ENCODE results near the gene PCDHB8. TPM values are rescaled to one million over a fixed set of nuclear protein-coding genes. Genes with fewer than 3 reads are reported as not detected.
A peak's percentile ranks its signal among the peaks of the same experiment; 100 is the strongest.
"Not testable (repeated sequence)": the region's sequence is repeated elsewhere in the genome, so short reads cannot be mapped to it uniquely, and the experiment has no call there.

PCDHB8 gene
- total and polyA plus RNA-seq, 3 experiments from 2014 or later = not detected

DNA sequence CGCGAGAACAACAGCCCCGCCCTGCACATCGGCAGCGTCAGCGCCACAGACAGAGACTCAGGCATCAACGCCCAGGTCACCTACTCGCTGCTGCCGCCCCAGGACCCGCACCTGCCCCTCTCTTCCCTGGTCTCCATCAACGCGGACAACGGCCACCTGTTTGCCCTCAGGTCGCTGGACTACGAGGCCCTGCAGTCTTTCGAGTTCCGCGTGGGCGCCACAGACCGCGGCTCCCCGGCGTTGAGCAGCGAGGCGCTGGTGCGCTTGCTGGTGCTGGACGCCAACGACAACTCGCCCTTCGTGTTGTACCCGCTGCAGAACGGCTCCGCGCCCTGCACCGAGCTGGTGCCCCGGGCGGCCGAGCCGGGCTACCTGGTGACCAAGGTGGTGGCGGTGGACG is 26.0 kb upstream of the PCDHB8 start:
- POLR2A ChIA-PET; CTCF ChIA-PET; H3K36me3 Mint-ChIP-seq; H3K27me3 ChIP-seq (ENCODE audit: insufficient read depth, low read length, poor library complexity, severe bottlenecking); DNase-seq; H3K4me3 Mint-ChIP-seq; H3K4me1 Mint-ChIP-seq; H3K9me3 ChIP-seq (ENCODE audit: low read length); H3K27ac ChIP-seq (ENCODE audit: low read depth, low read length); H3K36me3 ChIP-seq (ENCODE audit: insufficient read depth, low read length); H3K27ac Mint-ChIP-seq; H3K4me3 ChIP-seq (ENCODE audit: low read length); H3K4me1 ChIP-seq (ENCODE audit: insufficient read depth, low read length): not testable (repeated sequence)
- Mint-ChIP-seq H3K27me3 (peaks cover 12 to 46% of the 10 kb centered on the region in 2 donors), H3K9me3 (peaks cover 18 to 31% (median 24%) of the 10 kb centered on the region in 5 donors)

DNA sequence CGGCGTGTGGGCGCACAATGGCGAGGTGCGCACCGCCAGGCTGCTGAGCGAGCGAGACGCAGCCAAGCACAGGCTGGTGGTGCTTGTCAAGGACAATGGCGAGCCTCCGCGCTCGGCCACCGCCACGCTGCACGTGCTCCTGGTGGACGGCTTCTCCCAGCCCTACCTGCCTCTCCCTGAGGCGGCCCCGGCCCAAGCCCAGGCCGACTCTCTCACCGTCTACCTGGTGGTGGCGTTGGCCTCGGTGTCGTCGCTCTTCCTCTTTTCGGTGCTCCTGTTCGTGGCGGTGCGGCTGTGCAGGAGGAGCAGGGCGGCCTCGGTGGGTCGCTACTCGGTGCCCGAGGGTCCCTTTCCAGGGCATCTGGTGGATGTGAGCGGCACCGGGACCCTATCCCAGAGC is 25.5 kb upstream of the PCDHB8 start:
- H3K27ac ChIP-seq (ENCODE audit: low read depth, low read length); POLR2A ChIA-PET; H3K27ac Mint-ChIP-seq; CTCF ChIA-PET; H3K27me3 ChIP-seq (ENCODE audit: insufficient read depth, low read length, poor library complexity, severe bottlenecking); DNase-seq; H3K4me1 ChIP-seq (ENCODE audit: insufficient read depth, low read length); H3K9me3 ChIP-seq (ENCODE audit: low read length); H3K4me3 Mint-ChIP-seq; H3K36me3 Mint-ChIP-seq; H3K4me1 Mint-ChIP-seq; H3K4me3 ChIP-seq (ENCODE audit: low read length); H3K36me3 ChIP-seq (ENCODE audit: insufficient read depth, low read length): not testable (repeated sequence)
- Mint-ChIP-seq H3K9me3 (peaks cover 22 to 36% (median 26%) of the 10 kb centered on the region in 5 donors), H3K27me3 (peaks cover 13 to 50% of the 10 kb centered on the region in 2 donors)

DNA sequence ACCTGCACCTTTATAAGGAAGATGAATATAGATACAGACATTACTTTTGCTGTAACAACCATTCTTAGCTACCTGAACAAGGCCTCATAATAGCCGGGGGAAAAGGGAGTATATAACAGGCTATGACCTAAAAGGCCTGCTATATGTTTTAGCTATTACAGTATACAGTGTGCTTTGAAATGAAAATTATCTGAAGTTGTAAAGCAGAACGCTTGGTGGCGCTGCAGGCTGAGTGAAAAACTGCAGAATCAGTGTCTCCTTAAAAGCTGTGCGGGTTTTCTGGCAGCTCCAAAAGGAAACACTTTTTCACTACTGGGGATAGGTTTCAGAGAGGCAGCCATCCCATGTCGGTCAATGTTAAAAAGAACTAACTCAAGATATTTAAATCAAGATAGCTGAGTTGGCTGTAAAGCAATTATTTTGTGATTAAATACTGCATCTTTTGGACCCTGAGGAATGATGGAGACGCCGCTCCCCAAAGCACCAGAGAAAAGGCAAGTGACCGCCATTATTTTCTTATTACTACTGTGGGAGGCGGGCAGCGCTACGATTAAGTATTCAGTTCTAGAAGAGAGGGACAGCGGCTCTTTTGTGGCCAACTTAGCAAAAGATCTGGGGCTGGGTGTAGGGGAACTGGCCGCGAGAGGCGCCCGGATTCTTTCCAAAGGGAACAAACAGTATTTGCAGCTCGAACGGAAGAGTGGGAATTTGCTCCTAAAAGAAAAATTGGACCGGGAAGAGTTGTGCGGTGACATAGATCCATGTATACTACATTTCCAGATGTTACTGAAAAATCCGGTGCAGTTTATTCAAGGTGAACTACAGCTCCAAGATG is 21.8 kb upstream of the PCDHB8 start:
- ChIA-PET CTCF (interaction anchor here (0.6 kb wide), 2 partner anchors 11 to 13 kb away, joined by 3 read pairs; no protein-coding TSS in a partner anchor), POLR2A (no interaction called here)
- H3K27me3 ChIP-seq (ENCODE audit: insufficient read depth, low read length, poor library complexity, severe bottlenecking) = no peaks in the 10 kb centered on the region

DNA sequence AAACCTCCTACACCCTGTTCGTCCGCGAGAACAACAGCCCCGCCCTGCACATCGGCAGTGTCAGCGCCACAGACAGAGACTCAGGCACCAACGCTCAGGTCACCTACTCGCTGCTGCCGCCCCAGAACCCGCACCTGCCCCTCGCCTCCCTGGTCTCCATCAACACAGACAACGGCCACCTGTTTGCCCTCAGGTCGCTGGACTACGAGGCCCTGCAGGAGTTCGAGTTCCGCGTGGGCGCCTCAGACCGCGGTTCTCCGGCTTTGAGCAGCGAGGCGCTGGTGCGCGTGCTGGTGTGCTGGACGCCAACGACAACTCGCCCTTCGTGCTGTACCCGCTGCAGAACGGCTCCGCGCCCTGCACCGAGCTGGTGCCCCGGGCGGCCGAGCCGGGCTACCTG is 20.2 kb upstream of the PCDHB8 start:
- H3K9me3 ChIP-seq (ENCODE audit: low read length); H3K27ac Mint-ChIP-seq; CTCF ChIA-PET; H3K36me3 ChIP-seq (ENCODE audit: insufficient read depth, low read length); H3K4me3 Mint-ChIP-seq; H3K4me1 ChIP-seq (ENCODE audit: insufficient read depth, low read length); H3K27me3 ChIP-seq (ENCODE audit: insufficient read depth, low read length, poor library complexity, severe bottlenecking); POLR2A ChIA-PET; H3K4me3 ChIP-seq (ENCODE audit: low read length); H3K27ac ChIP-seq (ENCODE audit: low read depth, low read length); H3K4me1 Mint-ChIP-seq; DNase-seq; H3K36me3 Mint-ChIP-seq: not testable (repeated sequence)
- Mint-ChIP-seq H3K27me3 (peaks cover 12 to 42% of the 10 kb centered on the region in 2 donors), H3K9me3 (peaks cover 13 to 30% (median 23%) of the 10 kb centered on the region in 5 donors)

More for the DNA sequence above, 21.8 kb upstream of the PCDHB8 start:
- Histone ChIP-seq H3K36me3 (ENCODE audit: insufficient read depth, low read length) (no peaks in the 10 kb centered on the region), H3K4me3 (ENCODE audit: low read length) (no peak overlapping the region), H3K4me1 (ENCODE audit: insufficient read depth, low read length) (no peaks in the 10 kb centered on the region), H3K9me3 (ENCODE audit: low read length) (no peaks in the 10 kb centered on the region), H3K27ac (ENCODE audit: low read depth, low read length) (no peak overlapping the region)
- no peak overlapping the region for H3K27ac Mint-ChIP-seq
- no peak overlapping the region for H3K4me3 Mint-ChIP-seq
- H3K4me1 Mint-ChIP-seq = no peaks in the 10 kb centered on the region
- no peak for DNase-seq
- H3K36me3 Mint-ChIP-seq = peaks cover 0 to 3% (median 0%) of the 10 kb centered on the region in 3 donors
- peaks cover 14 to 51% of the 10 kb centered on the region in 2 donors for H3K27me3 Mint-ChIP-seq
- H3K9me3 Mint-ChIP-seq = peaks cover 18 to 36% (median 31%) of the 10 kb centered on the region in 5 donors

DNA sequence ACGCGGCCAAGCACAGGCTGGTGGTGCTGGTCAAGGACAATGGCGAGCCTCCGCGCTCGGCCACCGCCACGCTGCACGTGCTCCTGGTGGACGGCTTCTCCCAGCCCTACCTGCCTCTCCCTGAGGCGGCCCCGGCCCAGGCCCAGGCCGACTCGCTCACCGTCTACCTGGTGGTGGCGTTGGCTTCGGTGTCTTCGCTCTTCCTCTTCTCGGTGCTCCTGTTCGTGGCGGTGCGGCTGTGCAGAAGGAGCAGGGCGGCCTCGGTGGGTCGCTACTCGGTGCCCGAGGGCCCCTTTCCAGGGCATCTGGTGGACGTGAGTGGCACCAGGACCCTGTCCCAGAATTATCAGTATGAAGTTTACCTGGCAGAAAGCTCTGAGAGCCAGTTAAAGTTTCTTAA is 19.7 kb upstream of the PCDHB8 start:
- H3K27ac ChIP-seq (ENCODE audit: low read depth, low read length); POLR2A ChIA-PET; H3K27ac Mint-ChIP-seq; H3K4me1 Mint-ChIP-seq; H3K9me3 ChIP-seq (ENCODE audit: low read length); H3K36me3 ChIP-seq (ENCODE audit: insufficient read depth, low read length); H3K4me1 ChIP-seq (ENCODE audit: insufficient read depth, low read length); CTCF ChIA-PET; DNase-seq; H3K4me3 Mint-ChIP-seq; H3K4me3 ChIP-seq (ENCODE audit: low read length); H3K36me3 Mint-ChIP-seq; H3K27me3 ChIP-seq (ENCODE audit: insufficient read depth, low read length, poor library complexity, severe bottlenecking): not testable (repeated sequence)
- Mint-ChIP-seq H3K27me3 (peaks cover 10 to 40% of the 10 kb centered on the region in 2 donors), H3K9me3 (peaks cover 13 to 29% (median 24%) of the 10 kb centered on the region in 5 donors)

DNA sequence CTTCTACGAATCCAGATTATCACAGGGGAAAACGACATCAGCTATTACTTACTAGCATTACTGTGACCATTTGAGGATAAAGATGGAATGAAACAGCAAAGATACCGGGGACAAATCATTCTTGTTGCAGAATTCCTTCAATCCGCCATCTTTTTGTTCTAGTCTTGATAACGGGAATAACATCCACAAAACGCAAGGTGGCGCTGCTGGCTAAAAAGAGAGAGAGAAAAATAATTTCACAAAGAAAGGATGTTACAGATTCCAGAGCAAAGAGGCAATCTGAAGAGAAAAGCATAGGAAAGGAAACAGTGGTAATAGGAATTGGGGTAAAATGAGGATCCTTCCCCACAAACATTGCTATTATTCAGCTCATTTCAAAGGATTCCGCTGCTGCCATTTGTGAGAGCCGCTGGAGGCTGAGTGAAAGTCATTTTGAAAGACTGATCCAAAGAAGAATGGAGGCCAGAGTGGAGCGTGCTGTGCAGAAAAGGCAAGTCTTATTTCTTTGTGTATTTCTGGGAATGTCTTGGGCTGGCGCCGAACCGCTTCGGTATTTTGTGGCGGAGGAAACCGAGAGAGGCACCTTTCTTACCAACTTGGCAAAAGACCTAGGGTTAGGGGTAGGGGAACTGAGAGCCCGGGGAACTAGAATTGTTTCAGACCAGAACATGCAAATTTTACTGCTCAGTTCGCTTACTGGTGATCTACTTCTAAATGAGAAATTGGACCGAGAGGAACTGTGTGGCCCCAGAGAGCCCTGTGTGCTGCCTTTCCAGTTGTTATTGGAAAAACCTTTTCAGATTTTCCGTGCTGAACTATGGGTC is 5.0 kb upstream of the PCDHB8 start, which contains the start of gene PCDHB7:
TSS of gene PCDHB7 (plus strand) at position 264 of the 824 bp plus-strand sequence. CDS start at position 456, 192 bp downstream.
- CTCF ChIA-PET = no interaction called here
- Mint-ChIP-seq H3K27ac (no peak within 1 kb of the TSS), H3K9me3 (peaks cover 5 to 18% (median 9%) of the 10 kb centered on the region in 5 donors), H3K4me1 (peaks cover 5 to 6% (median 5%) of the 10 kb centered on the region in 3 donors), H3K4me3 (peak within 1 kb of the TSS in 2 of 7 donors; percentile 1 to 4), H3K27me3 (peaks cover 12 to 31% of the 10 kb centered on the region in 2 donors), H3K36me3 (no peaks in the 10 kb centered on the region)
- Histone ChIP-seq H3K4me3 (ENCODE audit: low read length) (no peak within 1 kb of the TSS), H3K36me3 (ENCODE audit: insufficient read depth, low read length) (no peaks in the 10 kb centered on the region), H3K27ac (ENCODE audit: low read depth, low read length) (no peak within 1 kb of the TSS), H3K9me3 (ENCODE audit: low read length) (no peaks in the 10 kb centered on the region), H3K27me3 (ENCODE audit: insufficient read depth, low read length, poor library complexity, severe bottlenecking) (no peaks in the 10 kb centered on the region), H3K4me1 (ENCODE audit: insufficient read depth, low read length) (no peaks in the 10 kb centered on the region)
- POLR2A ChIA-PET = no interaction called here
- DNase-seq = no peak

DNA sequence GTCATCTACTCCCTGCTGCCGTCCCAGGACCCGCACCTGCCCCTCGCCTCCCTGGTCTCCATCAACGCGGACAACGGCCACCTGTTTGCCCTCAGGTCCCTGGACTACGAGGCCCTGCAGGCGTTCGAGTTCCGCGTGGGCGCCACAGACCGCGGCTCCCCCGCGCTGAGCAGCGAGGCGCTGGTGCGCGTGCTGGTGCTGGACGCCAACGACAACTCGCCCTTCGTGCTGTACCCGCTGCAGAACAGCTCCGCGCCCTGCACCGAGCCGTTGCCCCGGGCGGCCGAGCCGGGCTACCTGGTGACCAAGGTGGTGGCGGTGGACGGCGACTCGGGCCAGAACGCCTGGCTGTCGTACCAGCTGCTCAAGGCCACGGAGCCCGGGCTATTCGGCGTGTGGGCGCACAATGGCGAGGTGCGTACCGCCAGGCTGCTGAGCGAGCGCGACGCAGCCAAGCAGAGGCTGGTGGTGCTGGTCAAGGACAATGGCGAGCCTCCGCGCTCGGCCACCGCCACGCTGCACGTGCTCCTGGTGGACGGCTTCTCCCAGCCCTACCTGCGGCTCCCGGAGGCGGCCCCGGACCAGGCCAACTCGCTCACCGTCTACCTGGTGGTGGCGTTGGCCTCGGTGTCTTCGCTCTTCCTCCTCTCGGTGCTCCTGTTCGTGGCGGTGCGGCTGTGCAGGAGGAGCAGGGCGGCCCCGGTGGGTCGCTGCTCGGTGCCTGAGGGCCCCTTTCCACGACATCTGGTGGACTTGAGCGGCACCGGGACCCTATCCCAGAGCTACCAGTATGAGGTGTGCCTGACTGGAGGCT is 3.1 kb upstream of the PCDHB8 start:
- H3K4me3 Mint-ChIP-seq; CTCF ChIA-PET; H3K4me1 Mint-ChIP-seq; H3K27ac ChIP-seq (ENCODE audit: low read depth, low read length); H3K4me1 ChIP-seq (ENCODE audit: insufficient read depth, low read length); H3K36me3 ChIP-seq (ENCODE audit: insufficient read depth, low read length); H3K9me3 ChIP-seq (ENCODE audit: low read length); H3K36me3 Mint-ChIP-seq; H3K4me3 ChIP-seq (ENCODE audit: low read length); H3K27me3 ChIP-seq (ENCODE audit: insufficient read depth, low read length, poor library complexity, severe bottlenecking); H3K27ac Mint-ChIP-seq; POLR2A ChIA-PET: not testable (repeated sequence)
- peaks cover 5 to 14% (median 7%) of the 10 kb centered on the region in 5 donors for H3K9me3 Mint-ChIP-seq
- H3K27me3 Mint-ChIP-seq = peaks cover 6 to 16% of the 10 kb centered on the region in 2 donors
- peak in 1 of 5 donors; percentile 51 for DNase-seq

All from CD8-positive, alpha-beta memory T cell (primary cell).